Fibroblast of villous mesenchyme (primary cell): Measurements from ENCODE around the gene C1orf141. TPM values are rescaled to one million over a fixed set of nuclear protein-coding genes. Genes with fewer than 3 reads are reported as not detected.
"Not testable (repeated sequence)": the region's sequence is repeated elsewhere in the genome, so short reads cannot be mapped to it uniquely, and the experiment has no call there.

Experiments
- DNase-seq: peaks from one replicate; pipeline ENCODE4 v3.0.0-alpha.2; 2010; ENCODE audit warnings: low read depth
- H3K4me3 ChIP-seq: 2 replicates; pipeline ENCODE4 v1.5.1; 2011; ENCODE audit warnings: low read depth, mild to moderate bottlenecking, low read length
- CTCF ChIP-seq: IDR thresholded peaks from 2 replicates; pipeline ENCODE4 v1.5.1; 2012; ENCODE audit warnings: low read depth, mild to moderate bottlenecking, low read length; ENCODE audit not compliant: insufficient read depth
- total RNA-seq: library from RNA; depleted of rRNA; stranded (reverse); fragments of >200 nt; gene quantifications from 2 replicates; pipeline ENCODE4 v1.2.3, GENCODE V29; 2012

Gene C1orf141
- total RNA-seq, 1 donor = not detected

GRCh38 chr1:67146101-67146500 lies 11.3 kb upstream of the C1orf141 start:
- DNase-seq = no peak
- no peak overlapping the region for H3K4me3 ChIP-seq
- TF ChIP-seq CTCF = no peak

GRCh38 chr1:67144696-67145095 lies 9.9 kb upstream of the C1orf141 start:
- TF ChIP-seq CTCF = peak; percentile 42
- no peak for DNase-seq
- H3K4me3 ChIP-seq = no peak overlapping the region

- no peak for TF ChIP-seq CTCF
- DNase-seq = no peak
- H3K4me3 ChIP-seq = no peak overlapping the region
Observed at GRCh38 chr1:67143966-67144365, 9.2 kb upstream of the C1orf141 start.

GRCh38 chr1:67142931-67143330 lies 8.2 kb upstream of the C1orf141 start:
- no peak for TF ChIP-seq CTCF
- H3K4me3 ChIP-seq = no peak overlapping the region
- no peak for DNase-seq

- DNase-seq, H3K4me3 ChIP-seq: not testable (repeated sequence)
Observed at GRCh38 chr1:67141832-67142231, 7.1 kb upstream of the C1orf141 start.

GRCh38 chr1:67140460-67140859 lies 5.7 kb upstream of the C1orf141 start:
- H3K4me3 ChIP-seq = no peak overlapping the region
- TF ChIP-seq CTCF = no peak
- no peak for DNase-seq

- no peak for DNase-seq
- no peak for TF ChIP-seq CTCF
- no peak overlapping the region for H3K4me3 ChIP-seq
Observed at GRCh38 chr1:67138813-67139499, 4.2 kb upstream of the C1orf141 start.
